Cortex of kidney (tissue), 1 donor: ENCODE measurements around the gene CLK4.

Experiments used
- DNase-seq: peaks from one replicate; lab custom pipeline; 2025; lab: John Stamatoyannopoulos, UW

Gene CLK4

GRCh38 chr5:178553517-178553916 lies 73.3 kb downstream of the CLK4 start:
- no peak for DNase-seq
